ENCODE results near the gene CEP57L1.
"Not testable (repeated sequence)": the region's sequence is repeated elsewhere in the genome, so short reads cannot be mapped to it uniquely, and the experiment has no call there.

DNA sequence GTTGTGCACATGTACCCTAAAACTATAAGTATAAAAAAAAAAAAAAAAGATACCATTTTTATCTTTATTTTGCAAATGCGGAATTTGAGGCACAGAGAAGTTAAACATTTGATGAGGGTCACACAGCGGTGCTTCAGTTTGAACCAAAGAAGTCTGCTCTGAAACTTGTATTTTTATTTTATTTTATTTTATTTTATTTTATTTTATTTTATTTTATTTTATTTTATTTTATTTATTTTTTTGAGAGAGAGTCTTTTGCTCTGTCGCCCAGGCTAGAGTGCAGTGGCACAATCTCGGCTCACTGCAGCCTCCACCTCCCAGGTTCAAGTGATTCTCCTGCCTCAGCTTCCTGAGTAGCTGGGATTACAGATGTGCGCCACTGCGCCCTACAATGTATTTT is 41.2 kb downstream of the CEP57L1 start:
- TF ChIP-seq, protein P1, sequence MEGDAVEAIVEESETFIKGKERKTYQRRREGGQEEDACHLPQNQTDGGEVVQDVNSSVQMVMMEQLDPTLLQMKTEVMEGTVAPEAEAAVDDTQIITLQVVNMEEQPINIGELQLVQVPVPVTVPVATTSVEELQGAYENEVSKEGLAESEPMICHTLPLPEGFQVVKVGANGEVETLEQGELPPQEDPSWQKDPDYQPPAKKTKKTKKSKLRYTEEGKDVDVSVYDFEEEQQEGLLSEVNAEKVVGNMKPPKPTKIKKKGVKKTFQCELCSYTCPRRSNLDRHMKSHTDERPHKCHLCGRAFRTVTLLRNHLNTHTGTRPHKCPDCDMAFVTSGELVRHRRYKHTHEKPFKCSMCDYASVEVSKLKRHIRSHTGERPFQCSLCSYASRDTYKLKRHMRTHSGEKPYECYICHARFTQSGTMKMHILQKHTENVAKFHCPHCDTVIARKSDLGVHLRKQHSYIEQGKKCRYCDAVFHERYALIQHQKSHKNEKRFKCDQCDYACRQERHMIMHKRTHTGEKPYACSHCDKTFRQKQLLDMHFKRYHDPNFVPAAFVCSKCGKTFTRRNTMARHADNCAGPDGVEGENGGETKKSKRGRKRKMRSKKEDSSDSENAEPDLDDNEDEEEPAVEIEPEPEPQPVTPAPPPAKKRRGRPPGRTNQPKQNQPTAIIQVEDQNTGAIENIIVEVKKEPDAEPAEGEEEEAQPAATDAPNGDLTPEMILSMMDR (IDR thresholded peaks at IDR 0.05) = not testable (repeated sequence)
- not testable (repeated sequence) for TF ChIP-seq TCF7L2 (IDR thresholded peaks at IDR 0.05; ENCODE audit: low read depth, low read length)

All from Panc1 (cell line).